Osteoblast (primary cell): ENCODE measurements around the gene NKAIN2. TPM values are rescaled to one million over a fixed set of nuclear protein-coding genes. Genes with fewer than 3 reads are reported as not detected.
"Not testable (repeated sequence)": the region's sequence is repeated elsewhere in the genome, so short reads cannot be mapped to it uniquely, and the experiment has no call there.

Experiments
- DNase-seq: peaks from one replicate; pipeline ENCODE4 v3.0.0; 2011; ENCODE audit warnings: low spot score, mixed read lengths; ENCODE audit not compliant: insufficient read length; ENCODE audit errors: missing footprints
- H2AFZ ChIP-seq: 2 replicates; pipeline ENCODE4 v1.6.0; 2011; ENCODE audit warnings: mild to moderate bottlenecking, low read length
- H3K27ac ChIP-seq: 2 replicates; pipeline ENCODE4 v1.5.1; 2011; ENCODE audit warnings: mild to moderate bottlenecking, low read depth, low read length, moderate library complexity
- H3K27me3 ChIP-seq: 2 replicates; pipeline ENCODE4 v1.6.0; 2012; ENCODE audit warnings: mild to moderate bottlenecking, control low read depth, inconsistent platforms, low read length, moderate library complexity; ENCODE audit not compliant: insufficient read depth
- H3K36me3 ChIP-seq: 2 replicates; pipeline ENCODE4 v1.5.1; 2011; ENCODE audit warnings: mild to moderate bottlenecking, low read length, control low read depth, moderate library complexity; ENCODE audit not compliant: insufficient read depth
- H3K4me1 ChIP-seq: 2 replicates; pipeline ENCODE4 v1.5.1; 2011; ENCODE audit warnings: mild to moderate bottlenecking, low read length, control low read depth, moderate library complexity; ENCODE audit not compliant: insufficient read depth
- H3K4me2 ChIP-seq: 2 replicates; pipeline ENCODE4 v1.6.0; 2011; ENCODE audit warnings: mild to moderate bottlenecking, low read length; ENCODE audit not compliant: insufficient read depth
- H3K4me3 ChIP-seq: fragments of 200-600 bp; sonication (generic); 3 replicates; pipeline ENCODE4 v1.5.1; 2012; ENCODE audit warnings: mild to moderate bottlenecking, low read length, inconsistent platforms; ENCODE audit not compliant: insufficient read depth
- H3K79me2 ChIP-seq: 2 replicates; pipeline ENCODE4 v1.6.0; 2012; ENCODE audit warnings: mild to moderate bottlenecking, low read length, control low read depth, inconsistent platforms; ENCODE audit not compliant: insufficient read depth
- H3K9me3 ChIP-seq: 2 replicates; pipeline ENCODE4 v1.5.1; 2011; ENCODE audit warnings: low read depth, low read length, control low read depth
- H4K20me1 ChIP-seq: 2 replicates; pipeline ENCODE4 v1.6.0; 2012; ENCODE audit warnings: mild to moderate bottlenecking, low read length, control low read depth; ENCODE audit not compliant: insufficient read depth
- total RNA-seq: library from RNA; depleted of rRNA; stranded (reverse); fragments of >200 nt; gene quantifications from 2 replicates; pipeline ENCODE4 v1.2.3, GENCODE V29; 2012
- TF ChIP-seq, protein P1 (sequence below): IDR thresholded peaks from 2 replicates; pipeline ENCODE4 v1.5.1; 2011; ENCODE audit warnings: mild to moderate bottlenecking, low read depth, low read length, moderate library complexity; ENCODE audit errors: extremely low read depth

NKAIN2 gene
- total RNA-seq, 1 donor: under 0.01 TPM

GRCh38 chr6:124694139-124694705, 890.6 kb downstream of the NKAIN2 start:
- H3K27me3 ChIP-seq: no peaks in the 10 kb centered on the region
- no peak for DNase-seq
- H3K9me3 ChIP-seq: no peaks in the 10 kb centered on the region
- H4K20me1 ChIP-seq: no peaks in the 10 kb centered on the region
- TF ChIP-seq, protein P1, sequence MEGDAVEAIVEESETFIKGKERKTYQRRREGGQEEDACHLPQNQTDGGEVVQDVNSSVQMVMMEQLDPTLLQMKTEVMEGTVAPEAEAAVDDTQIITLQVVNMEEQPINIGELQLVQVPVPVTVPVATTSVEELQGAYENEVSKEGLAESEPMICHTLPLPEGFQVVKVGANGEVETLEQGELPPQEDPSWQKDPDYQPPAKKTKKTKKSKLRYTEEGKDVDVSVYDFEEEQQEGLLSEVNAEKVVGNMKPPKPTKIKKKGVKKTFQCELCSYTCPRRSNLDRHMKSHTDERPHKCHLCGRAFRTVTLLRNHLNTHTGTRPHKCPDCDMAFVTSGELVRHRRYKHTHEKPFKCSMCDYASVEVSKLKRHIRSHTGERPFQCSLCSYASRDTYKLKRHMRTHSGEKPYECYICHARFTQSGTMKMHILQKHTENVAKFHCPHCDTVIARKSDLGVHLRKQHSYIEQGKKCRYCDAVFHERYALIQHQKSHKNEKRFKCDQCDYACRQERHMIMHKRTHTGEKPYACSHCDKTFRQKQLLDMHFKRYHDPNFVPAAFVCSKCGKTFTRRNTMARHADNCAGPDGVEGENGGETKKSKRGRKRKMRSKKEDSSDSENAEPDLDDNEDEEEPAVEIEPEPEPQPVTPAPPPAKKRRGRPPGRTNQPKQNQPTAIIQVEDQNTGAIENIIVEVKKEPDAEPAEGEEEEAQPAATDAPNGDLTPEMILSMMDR: no peak
- H3K4me3 ChIP-seq: no peak overlapping the region
- H3K36me3 ChIP-seq: no peaks in the 10 kb centered on the region
- H3K4me1 ChIP-seq: no peaks in the 10 kb centered on the region
- H3K4me2 ChIP-seq: no peak overlapping the region
- H2AFZ ChIP-seq: no peak overlapping the region
- H3K27ac ChIP-seq: no peak overlapping the region
- H3K79me2 ChIP-seq: no peaks in the 10 kb centered on the region

DNA sequence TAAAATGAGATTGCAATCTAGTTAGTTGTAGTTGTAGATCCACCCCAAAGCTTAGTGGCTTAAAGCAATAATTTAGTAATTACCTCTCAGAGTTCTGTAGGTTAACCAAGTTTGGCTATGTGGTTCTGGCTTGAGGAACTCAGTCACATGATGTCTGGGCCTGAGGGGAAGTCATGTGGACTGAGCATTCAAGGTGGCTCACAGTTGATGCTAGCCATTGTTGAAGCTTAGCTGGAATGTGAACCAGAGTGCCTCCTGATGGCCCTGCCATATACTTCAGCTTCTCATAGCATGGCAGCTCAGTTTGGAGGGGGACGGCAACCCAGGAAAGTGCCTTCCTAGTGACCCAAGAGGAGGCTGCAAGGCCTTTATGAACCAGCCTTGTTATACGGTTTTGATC, 895.4 kb downstream of the NKAIN2 start:
- Histone ChIP-seq H3K36me3 (no peaks in the 10 kb centered on the region), H4K20me1 (no peaks in the 10 kb centered on the region), H3K27me3 (no peaks in the 10 kb centered on the region), H3K4me1 (no peaks in the 10 kb centered on the region), H3K79me2 (no peaks in the 10 kb centered on the region), H3K27ac (no peak overlapping the region), H3K4me2 (no peak overlapping the region), H3K9me3 (no peaks in the 10 kb centered on the region), H3K4me3 (no peak overlapping the region), H2AFZ (no peak overlapping the region)
- DNase-seq: no peak
- TF ChIP-seq, protein P1: no peak

DNA sequence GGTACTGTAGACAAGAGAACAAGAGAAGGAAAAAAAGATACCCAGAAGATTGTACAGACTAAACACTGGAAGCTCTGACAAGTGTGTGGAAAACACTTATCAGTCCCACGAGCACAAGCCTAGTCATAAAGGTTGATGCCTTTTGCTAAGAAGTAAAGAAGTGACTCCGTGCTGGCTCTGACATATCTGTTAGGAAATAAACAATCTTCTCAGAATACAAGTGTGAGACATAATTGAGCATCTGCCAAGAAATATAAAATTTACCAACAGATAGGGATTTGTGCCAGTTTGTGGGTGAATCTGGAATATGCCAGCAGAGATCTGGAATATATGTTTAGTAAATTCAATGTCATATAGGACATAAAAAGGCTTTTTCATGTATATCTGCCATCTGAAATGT, 899.9 kb downstream of the NKAIN2 start:
- no peak for DNase-seq

GRCh38 chr6:124712532-124712931, 908.9 kb downstream of the NKAIN2 start:
- H3K27ac ChIP-seq, H3K9me3 ChIP-seq, H3K27me3 ChIP-seq, H3K4me1 ChIP-seq, H3K36me3 ChIP-seq, H4K20me1 ChIP-seq, H2AFZ ChIP-seq, H3K79me2 ChIP-seq, H3K4me2 ChIP-seq, DNase-seq, H3K4me3 ChIP-seq: not testable (repeated sequence)

More for the DNA sequence above, 899.9 kb downstream of the NKAIN2 start:
- Histone ChIP-seq H3K27ac (no peak overlapping the region), H3K4me3 (no peak overlapping the region), H3K36me3 (no peaks in the 10 kb centered on the region), H2AFZ (no peak overlapping the region), H3K4me1 (no peaks in the 10 kb centered on the region), H3K27me3 (no peaks in the 10 kb centered on the region), H4K20me1 (no peaks in the 10 kb centered on the region), H3K9me3 (no peaks in the 10 kb centered on the region), H3K4me2 (no peak overlapping the region), H3K79me2 (no peaks in the 10 kb centered on the region)
- TF ChIP-seq, protein P1: no peak
